ENCODE data around the gene S100A10. TPM values are rescaled to one million over a fixed set of nuclear protein-coding genes. Genes with fewer than 3 reads are reported as not detected.

S100A10 gene
- total RNA-seq, 1 experiment from 2014 or later = 1,436 TPM

GRCh38 chr1:152015766-152016165 lies 22.1 kb upstream of the S100A10 start:
- Histone ChIP-seq H3K27me3 (ENCODE audit: insufficient read depth, low read depth) (no peaks in the 10 kb centered on the region), H4K20me1 (ENCODE audit: insufficient read depth) (no peaks in the 10 kb centered on the region), H3K36me3 (ENCODE audit: low read depth) (no peaks in the 10 kb centered on the region), H3K4me2 (no peak overlapping the region), H3K9me3 (ENCODE audit: insufficient read depth, low read depth) (no peaks in the 10 kb centered on the region), H3K79me2 (ENCODE audit: low read depth) (no peaks in the 10 kb centered on the region), H3K9me2 (ENCODE audit: insufficient read depth) (no peaks in the 10 kb centered on the region), H3F3A (ENCODE audit: insufficient read depth, low read depth) (no peaks in the 10 kb centered on the region), H3K4me3 (no peak overlapping the region), H2AFZ (no peak overlapping the region), H3K27ac (no peak overlapping the region), H3K4me1 (replicated peaks; ENCODE audit: insufficient read depth) (0 out of 2 replicates have a peak, but pooled peaks cover 6% of the 10 kb centered on the region)
- no peak for TF ChIP-seq EZH2 (IDR thresholded peaks at IDR 0.05; ENCODE audit: low read depth)
- TF ChIP-seq CTCF (conservative IDR thresholded peaks at IDR 0.05) = no peak
- ChIA-PET POLR2A (ENCODE audit: unreplicated experiment) (no interaction called here), CTCF (interaction anchor here (0.6 kb wide), 1 partner anchor 553 kb away, joined by 3 read pairs; no protein-coding TSS in a partner anchor)
- no TSS peak for BruUV-seq (replicated peaks)
- intact Hi-C loops (cut with micrococcal nuclease; ENCODE audit: unreplicated experiment) = no loop called here
- no peak for DNase-seq

GRCh38 chr1:152014943-152015342 lies 21.3 kb upstream of the S100A10 start:
- ChIA-PET CTCF (no interaction called here), POLR2A (ENCODE audit: unreplicated experiment) (no interaction called here)
- H3K27ac ChIP-seq = no peak overlapping the region
- BruUV-seq (replicated peaks) = no TSS peak
- no peak overlapping the region for H3K4me3 ChIP-seq
- H3K9me3 ChIP-seq (ENCODE audit: insufficient read depth, low read depth) = no peaks in the 10 kb centered on the region
- no peaks in the 10 kb centered on the region for H3K79me2 ChIP-seq (ENCODE audit: low read depth)
- no peak for DNase-seq
- no peak overlapping the region for H3K4me2 ChIP-seq
- TF ChIP-seq EZH2 (IDR thresholded peaks at IDR 0.05; ENCODE audit: low read depth) = no peak
- TF ChIP-seq CTCF (conservative IDR thresholded peaks at IDR 0.05) = no peak
- H4K20me1 ChIP-seq (ENCODE audit: insufficient read depth) = no peaks in the 10 kb centered on the region
- H3K4me1 ChIP-seq (replicated peaks; ENCODE audit: insufficient read depth) = 0 out of 2 replicates have a peak, but pooled peaks cover 8% of the 10 kb centered on the region
- no peaks in the 10 kb centered on the region; the same call in 1 of the 2 replicates for H3F3A ChIP-seq (ENCODE audit: insufficient read depth, low read depth)
- H2AFZ ChIP-seq = no peak overlapping the region
- no peaks in the 10 kb centered on the region for H3K36me3 ChIP-seq (ENCODE audit: low read depth)
- no peaks in the 10 kb centered on the region for H3K27me3 ChIP-seq (ENCODE audit: insufficient read depth, low read depth)
- intact Hi-C loops (cut with micrococcal nuclease; ENCODE audit: unreplicated experiment) = no loop called here
- no peaks in the 10 kb centered on the region for H3K9me2 ChIP-seq (ENCODE audit: insufficient read depth)

GRCh38 chr1:152013664-152014237 lies 20.1 kb upstream of the S100A10 start:
- H3K36me3 ChIP-seq (ENCODE audit: low read depth) = no peaks in the 10 kb centered on the region
- H3K27ac ChIP-seq = no peak overlapping the region
- H3K9me2 ChIP-seq (ENCODE audit: insufficient read depth) = no peaks in the 10 kb centered on the region
- ChIA-PET CTCF (interaction anchor here (0.5 to 1.5 kb wide), 8 partner anchors 10 to 940 kb away, joined by 3 to 12 read pairs (median 4); partner anchors contain the start of gene S100A11), POLR2A (ENCODE audit: unreplicated experiment) (interaction anchor here (0.6 kb wide), 1 partner anchor 114 kb away, joined by 5 read pairs; no protein-coding TSS in a partner anchor)
- no peak overlapping the region for H2AFZ ChIP-seq
- intact Hi-C loops (cut with micrococcal nuclease; ENCODE audit: unreplicated experiment) = loop anchor here (2.0 kb wide), 1 partner anchor 21 kb away; no protein-coding TSS in a partner anchor
- H3K4me2 ChIP-seq = no peak overlapping the region
- no peak for DNase-seq
- no peaks in the 10 kb centered on the region for H3K27me3 ChIP-seq (ENCODE audit: insufficient read depth, low read depth)
- no peaks in the 10 kb centered on the region for H3K9me3 ChIP-seq (ENCODE audit: insufficient read depth, low read depth)
- no peaks in the 10 kb centered on the region for H3K79me2 ChIP-seq (ENCODE audit: low read depth)
- no peak overlapping the region for H3K4me3 ChIP-seq
- no peaks in the 10 kb centered on the region for H4K20me1 ChIP-seq (ENCODE audit: insufficient read depth)
- peaks cover 13% of the 10 kb centered on the region; the same call in 1 of the 2 replicates for H3K4me1 ChIP-seq (replicated peaks; ENCODE audit: insufficient read depth)
- TF ChIP-seq EZH2 (IDR thresholded peaks at IDR 0.05; ENCODE audit: low read depth) (no peak), CTCF (conservative IDR thresholded peaks at IDR 0.05) (peak; percentile 74)
- BruUV-seq (replicated peaks) = no TSS peak
- no peaks in the 10 kb centered on the region; the same call in 1 of the 2 replicates for H3F3A ChIP-seq (ENCODE audit: insufficient read depth, low read depth)

All from PC-9 (cell line).